Measurements from ENCODE around the gene CNDP2.

CNDP2 gene

DNA sequence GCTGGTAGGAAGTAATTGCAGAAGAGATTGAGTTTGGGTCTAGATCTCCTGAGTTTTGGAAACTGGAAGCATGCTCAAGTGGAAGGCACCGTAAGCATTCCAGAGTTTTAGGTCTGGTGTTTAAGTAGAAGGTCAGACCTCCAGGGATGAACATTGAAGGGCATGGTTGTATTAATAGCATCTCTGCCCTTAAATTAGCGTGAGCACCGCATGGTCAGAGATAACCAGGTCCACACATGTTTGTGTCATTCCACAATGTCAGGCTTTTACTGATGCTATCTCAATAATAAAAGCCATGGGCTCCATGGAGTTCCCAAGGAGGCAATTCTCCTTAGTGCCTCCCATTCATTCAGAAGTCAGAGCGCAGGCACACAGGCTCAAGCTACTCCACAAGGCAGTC, 73.2 kb downstream of the CNDP2 start:
- no peak for DNase-seq (ENCODE audit: low read depth in 2 of 2)

DNA sequence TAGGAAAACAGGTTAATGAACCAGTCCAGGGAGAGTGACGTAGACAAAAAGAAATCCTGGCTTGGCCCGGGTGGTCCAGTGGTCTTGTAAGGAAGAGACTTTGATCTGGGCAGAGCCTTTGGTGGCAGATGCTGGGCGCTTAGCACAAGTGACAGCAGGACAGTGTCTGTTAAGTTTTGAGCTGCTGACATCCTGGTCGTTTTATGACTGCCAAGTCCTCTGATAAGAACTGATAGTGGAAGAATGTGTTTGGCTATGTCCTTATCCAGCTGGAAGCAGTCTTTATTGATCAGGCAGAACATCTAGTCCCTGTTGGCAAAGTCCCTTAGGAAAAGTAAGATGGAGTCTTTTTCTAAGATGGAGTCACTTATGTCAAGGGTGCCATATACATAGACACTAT, 74.1 kb downstream of the CNDP2 start:
- no peak for DNase-seq (ENCODE audit: low read depth in 2 of 2)

DNA sequence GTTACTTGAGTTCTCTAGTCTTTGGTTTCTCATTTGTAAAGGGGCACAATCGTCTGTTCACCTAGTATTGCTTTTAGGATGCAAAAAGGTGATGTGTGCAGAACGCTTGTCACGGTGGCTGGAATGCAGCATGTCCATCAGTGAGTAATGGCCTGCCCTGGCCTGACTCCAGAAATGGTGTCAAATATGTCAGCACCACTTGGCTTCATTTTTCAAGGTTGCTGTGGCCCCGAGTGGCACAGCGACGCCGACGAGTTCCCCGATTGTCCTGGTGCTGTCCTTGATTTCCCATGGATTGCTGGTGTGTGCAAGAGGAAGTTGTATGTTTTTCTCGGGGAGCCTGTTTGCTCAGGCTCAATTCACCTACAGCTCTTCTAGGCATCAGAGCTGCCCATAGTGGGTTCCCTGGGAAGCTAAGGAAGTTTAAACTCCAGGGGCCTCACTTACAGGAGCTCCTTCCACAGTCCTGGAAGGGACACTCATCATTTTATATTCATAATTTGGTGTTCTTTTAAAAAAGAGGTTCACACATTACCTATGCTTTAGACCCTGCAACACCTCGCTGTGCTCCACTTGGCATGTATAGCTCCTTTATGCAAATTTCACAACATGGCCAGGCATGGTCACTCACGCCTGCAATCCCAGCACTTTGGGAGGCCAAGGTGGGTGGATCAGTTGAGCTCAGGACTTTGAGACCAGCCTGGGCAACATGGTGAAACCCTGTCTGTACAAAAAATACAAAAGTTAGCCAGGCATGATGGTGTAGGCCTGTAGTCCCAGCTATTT, 75.9 kb downstream of the CNDP2 start:
- no peak for DNase-seq (ENCODE audit: low read depth in 2 of 2)

DNA sequence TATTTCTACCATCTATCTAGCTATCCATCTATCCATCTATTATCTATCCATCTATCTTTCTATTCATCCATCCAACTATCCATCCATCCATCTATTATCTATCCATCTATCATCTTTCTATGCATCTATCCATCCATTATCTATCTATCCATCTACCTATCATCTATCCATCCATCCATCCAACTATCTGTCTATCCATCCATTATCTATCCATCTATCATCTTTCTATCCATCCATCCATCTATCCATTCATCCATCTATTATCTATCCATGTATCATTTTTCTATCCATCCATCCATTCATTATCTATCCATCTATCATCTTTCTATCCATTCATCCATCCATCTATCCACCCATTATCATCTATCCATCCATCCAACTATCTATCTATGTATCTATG, 76.9 kb downstream of the CNDP2 start:
- DNase-seq (ENCODE audit: low read depth in 2 of 2) = no peak

All from stimulated activated CD8-positive, alpha-beta memory T cell treated with anti-CD3 and anti-CD28 coated beads, Interleukin-15, amount 100 ng/mL, for 48 hours (primary cell).